GM21717 (cell line): ENCODE measurements around the gene ACVR1.
"Not testable (repeated sequence)": the region's sequence is repeated elsewhere in the genome, so short reads cannot be mapped to it uniquely, and the experiment has no call there.

Source experiments
- ATAC-seq: cut with Tn5 transposase; IDR thresholded peaks from one replicate; pipeline ENCODE4 v1.9.1; 2021; ENCODE audit warnings: mild to moderate bottlenecking, moderate library complexity; ENCODE audit not compliant: unreplicated experiment

Gene ACVR1

GRCh38 chr2:157764386-157764785, 111.7 kb downstream of the ACVR1 start:
- no peak for ATAC-seq

GRCh38 chr2:157761520-157761919, 114.6 kb downstream of the ACVR1 start:
- no peak for ATAC-seq

- ATAC-seq = no peak
Measured at GRCh38 chr2:157760949-157761348, 115.2 kb downstream of the ACVR1 start.

GRCh38 chr2:157759855-157760254, 116.3 kb downstream of the ACVR1 start:
- no peak for ATAC-seq

GRCh38 chr2:157758586-157758985, 117.5 kb downstream of the ACVR1 start:
- ATAC-seq = no peak

- ATAC-seq = no peak
Measured at GRCh38 chr2:157757500-157757899, 118.6 kb downstream of the ACVR1 start.

GRCh38 chr2:157756447-157756846, 119.7 kb downstream of the ACVR1 start:
- ATAC-seq = not testable (repeated sequence)

- ATAC-seq = peak; percentile 61
Measured at GRCh38 chr2:157751462-157752058, 124.6 kb downstream of the ACVR1 start.

- ATAC-seq = no peak
Measured at GRCh38 chr2:157749684-157750083, 126.4 kb downstream of the ACVR1 start.

- ATAC-seq = no peak
Measured at GRCh38 chr2:157748371-157749142, 127.6 kb downstream of the ACVR1 start.

GRCh38 chr2:157747695-157748370, 128.3 kb downstream of the ACVR1 start:
- peak; percentile 47 for ATAC-seq

GRCh38 chr2:157747280-157747679, 128.8 kb downstream of the ACVR1 start:
- ATAC-seq = no peak

- no peak for ATAC-seq
Measured at GRCh38 chr2:157746234-157746950, 129.7 kb downstream of the ACVR1 start.

GRCh38 chr2:157744571-157745076, 131.5 kb downstream of the ACVR1 start:
- no peak for ATAC-seq

GRCh38 chr2:157743051-157743450, 133.1 kb downstream of the ACVR1 start:
- ATAC-seq = peak; percentile 88

GRCh38 chr2:157741819-157742484, 134.2 kb downstream of the ACVR1 start:
- no peak for ATAC-seq

- no peak for ATAC-seq
Measured at GRCh38 chr2:157737656-157738055, 138.5 kb downstream of the ACVR1 start.

GRCh38 chr2:157735532-157735931, 140.6 kb downstream of the ACVR1 start:
- ATAC-seq = peak; percentile 58

- ATAC-seq = no peak
Measured at GRCh38 chr2:157733263-157733662, 142.9 kb downstream of the ACVR1 start.

GRCh38 chr2:157732596-157732995, 143.5 kb downstream of the ACVR1 start:
- ATAC-seq = no peak

- no peak for ATAC-seq
Measured at GRCh38 chr2:157727693-157728092, 148.4 kb downstream of the ACVR1 start.
